ENCODE data around the gene CALM1. TPM values are rescaled to one million over a fixed set of nuclear protein-coding genes. Genes with fewer than 3 reads are reported as not detected.

CALM1 gene
- total RNA-seq, 3 donors from 2014 or later (not counting 1 experiment from before 2014, with no cell fraction given), result 868 to 1,074 (median 907) TPM

GRCh38 chr14:90358359-90358758 lies 38.5 kb upstream of the CALM1 start:
- no peaks in the 10 kb centered on the region for H3K36me3 ChIP-seq (ENCODE audit: control insufficient read depth, insufficient read depth, low read length)
- 90% methylated on average over 3 of the region's 4 CpGs for WGBS (ENCODE audit: insufficient coverage)
- Mint-ChIP-seq H3K4me3 (no peak overlapping the region), H3K27me3 (ENCODE audit: low read depth in 2 of 2) (peaks cover 12 to 18% of the 10 kb centered on the region in 2 donors), H3K9me3 (no peaks in the 10 kb centered on the region), H3K27ac (no peak overlapping the region), H3K4me1 (no peaks in the 10 kb centered on the region), H3K36me3 (no peaks in the 10 kb centered on the region)
- ATAC-seq, result no peak
- DNase-seq, result no peak
- intact Hi-C loops (cut with micrococcal nuclease), result no loop called here
- H3K27ac ChIP-seq (ENCODE audit: low read length), result no peak overlapping the region
- no peaks in the 10 kb centered on the region for H3K4me1 ChIP-seq (ENCODE audit: control insufficient read depth, insufficient read depth, low read length)
- no peak overlapping the region for H3K4me3 ChIP-seq (ENCODE audit: low read length)
- H3K9me3 ChIP-seq (ENCODE audit: control insufficient read depth, insufficient read depth, low read length), result no peaks in the 10 kb centered on the region
- TF ChIP-seq CTCF (IDR thresholded peaks at IDR 0.05), result no peak
- no peaks in the 10 kb centered on the region for H3K27me3 ChIP-seq (ENCODE audit: control insufficient read depth, insufficient read depth, low read length)

GRCh38 chr14:90361865-90362557 lies 34.8 kb upstream of the CALM1 start:
- ATAC-seq, result no peak
- intact Hi-C loops (cut with micrococcal nuclease), result no loop called here
- no peaks in the 10 kb centered on the region for H3K9me3 Mint-ChIP-seq
- 84% methylated on average over 6 of the region's 7 CpGs for WGBS (ENCODE audit: insufficient coverage)
- H3K9me3 ChIP-seq (ENCODE audit: control insufficient read depth, insufficient read depth, low read length), result no peaks in the 10 kb centered on the region
- TF ChIP-seq CTCF (IDR thresholded peaks at IDR 0.05), result no peak
- H3K4me3 Mint-ChIP-seq, result no peak overlapping the region
- no peak overlapping the region for H3K4me3 ChIP-seq (ENCODE audit: low read length)
- H3K27ac Mint-ChIP-seq, result no peak overlapping the region
- DNase-seq, result no peak
- H3K27me3 ChIP-seq (ENCODE audit: control insufficient read depth, insufficient read depth, low read length), result no peaks in the 10 kb centered on the region
- H3K36me3 ChIP-seq (ENCODE audit: control insufficient read depth, insufficient read depth, low read length), result no peaks in the 10 kb centered on the region
- peaks cover 16 to 21% of the 10 kb centered on the region in 2 donors for H3K27me3 Mint-ChIP-seq (ENCODE audit: low read depth in 2 of 2)
- no peaks in the 10 kb centered on the region for H3K36me3 Mint-ChIP-seq
- no peaks in the 10 kb centered on the region for H3K4me1 ChIP-seq (ENCODE audit: control insufficient read depth, insufficient read depth, low read length)
- H3K27ac ChIP-seq (ENCODE audit: low read length), result no peak overlapping the region
- no peaks in the 10 kb centered on the region for H3K4me1 Mint-ChIP-seq

GRCh38 chr14:90362558-90362896 lies 34.3 kb upstream of the CALM1 start:
- H3K4me3 Mint-ChIP-seq, result no peak overlapping the region
- H3K27me3 Mint-ChIP-seq (ENCODE audit: low read depth in 2 of 2), result peaks cover 16 to 21% of the 10 kb centered on the region in 2 donors
- Histone ChIP-seq H3K9me3 (ENCODE audit: control insufficient read depth, insufficient read depth, low read length) (no peaks in the 10 kb centered on the region), H3K4me1 (ENCODE audit: control insufficient read depth, insufficient read depth, low read length) (no peaks in the 10 kb centered on the region), H3K4me3 (ENCODE audit: low read length) (no peak overlapping the region), H3K36me3 (ENCODE audit: control insufficient read depth, insufficient read depth, low read length) (no peaks in the 10 kb centered on the region), H3K27ac (ENCODE audit: low read length) (no peak overlapping the region), H3K27me3 (ENCODE audit: control insufficient read depth, insufficient read depth, low read length) (no peaks in the 10 kb centered on the region)
- no peaks in the 10 kb centered on the region for H3K9me3 Mint-ChIP-seq
- H3K27ac Mint-ChIP-seq, result no peak overlapping the region
- DNase-seq (no peak), ATAC-seq (no peak)
- H3K36me3 Mint-ChIP-seq, result no peaks in the 10 kb centered on the region
- no peaks in the 10 kb centered on the region for H3K4me1 Mint-ChIP-seq
- WGBS (ENCODE audit: insufficient coverage), result 95% methylated on average over 4 of the region's 4 CpGs
- intact Hi-C loops (cut with micrococcal nuclease), result no loop called here
- no peak for TF ChIP-seq CTCF (IDR thresholded peaks at IDR 0.05)

Data from natural killer cell (primary cell).